ENCODE data around the gene CCDC149.

The CCDC149 gene

GRCh38 chr4:24795666-24796381 lies 117.0 kb downstream of the CCDC149 start:
- H3K4me3 ChIP-seq (ENCODE audit: control insufficient read depth, low read depth, low read length), result peak overlapping the region; percentile 41

GRCh38 chr4:24794916-24795665 lies 117.8 kb downstream of the CCDC149 start, which contains the start of gene SOD3:
Gene SOD3, plus strand, starts transcription at chr4:24795573. Its CDS starts 3,949 bp downstream, at chr4:24799522.
- DNase-seq (ENCODE audit: low read depth), result peak; percentile 83
- no peak for TF ChIP-seq CTCF (IDR thresholded peaks at IDR 0.05; ENCODE audit: control insufficient read depth, insufficient read depth, low read depth, low read length, missing control alignments)
- peak within 1 kb of the TSS; percentile 41 for H3K4me3 ChIP-seq (ENCODE audit: control insufficient read depth, low read depth, low read length)

More at GRCh38 chr4:24795666-24796381, 117.0 kb downstream of the CCDC149 start:
- TF ChIP-seq CTCF (IDR thresholded peaks at IDR 0.05; ENCODE audit: control insufficient read depth, insufficient read depth, low read depth, low read length, missing control alignments), result no peak
- DNase-seq (ENCODE audit: low read depth), result no peak

- H3K4me3 ChIP-seq (ENCODE audit: control insufficient read depth, low read depth, low read length), result peak overlapping the region; percentile 41; the same call in 1 of the 2 replicates
- no peak for TF ChIP-seq CTCF (IDR thresholded peaks at IDR 0.05; ENCODE audit: control insufficient read depth, insufficient read depth, low read depth, low read length, missing control alignments)
- peak; percentile 75 for DNase-seq (ENCODE audit: low read depth)
Measured at GRCh38 chr4:24794480-24794879, 118.4 kb downstream of the CCDC149 start.

- no peak for TF ChIP-seq CTCF (IDR thresholded peaks at IDR 0.05; ENCODE audit: control insufficient read depth, insufficient read depth, low read depth, low read length, missing control alignments)
- no peak for DNase-seq (ENCODE audit: low read depth)
- H3K4me3 ChIP-seq (ENCODE audit: control insufficient read depth, low read depth, low read length), result no peak overlapping the region
Measured at GRCh38 chr4:24794051-24794450, 118.8 kb downstream of the CCDC149 start.

GRCh38 chr4:24793219-24794005 lies 119.4 kb downstream of the CCDC149 start:
- H3K4me3 ChIP-seq (ENCODE audit: control insufficient read depth, low read depth, low read length), result no peak overlapping the region
- no peak for DNase-seq (ENCODE audit: low read depth)
- peak; percentile 31 for TF ChIP-seq CTCF (IDR thresholded peaks at IDR 0.05; ENCODE audit: control insufficient read depth, insufficient read depth, low read depth, low read length, missing control alignments)

- no peak for TF ChIP-seq CTCF (IDR thresholded peaks at IDR 0.05; ENCODE audit: control insufficient read depth, insufficient read depth, low read depth, low read length, missing control alignments)
- no peak overlapping the region for H3K4me3 ChIP-seq (ENCODE audit: control insufficient read depth, low read depth, low read length)
- DNase-seq (ENCODE audit: low read depth), result no peak
Measured at GRCh38 chr4:24792552-24792951, 120.3 kb downstream of the CCDC149 start.

All from AG09309 (cell line).